PC-3 (cell line): ENCODE data around the gene HNRNPLL.

Experiments
- CTCF ChIP-seq: fragments of 300-600 bp; sonication (generic); conservative IDR thresholded peaks from 2 replicates; pipeline ENCODE4 v1.5.1; 2017; ENCODE audit warnings: antibody characterized with exemption, low read depth, mild to moderate bottlenecking, low read length
- EZH2 ChIP-seq: fragments of 300-600 bp; sonication (generic); IDR thresholded peaks from one replicate; pipeline ENCODE4 v1.6.1; 2017; ENCODE audit warnings: antibody characterized with exemption, mild to moderate bottlenecking, low read length; ENCODE audit not compliant: unreplicated experiment
- EZH2phosphoT487 ChIP-seq: fragments of 300-600 bp; sonication (generic); IDR thresholded peaks from 2 replicates; pipeline ENCODE4 v1.6.1; 2018; ENCODE audit warnings: mild to moderate bottlenecking, antibody characterized with exemption, low read length, borderline replicate concordance

GRCh38 chr2:38600242-38600891, 2.4 kb downstream of the HNRNPLL start:
- no peak for TF ChIP-seq EZH2
- TF ChIP-seq CTCF, result no peak
- TF ChIP-seq EZH2phosphoT487, result no peak
